COLO668 (cell line): ENCODE measurements around the gene ARHGAP24.

ENCODE experiments used
- DNase-seq: peaks from one replicate; lab custom pipeline; 2025; ENCODE audit not compliant: unreplicated experiment; lab: John Stamatoyannopoulos, UW

Gene ARHGAP24

DNA sequence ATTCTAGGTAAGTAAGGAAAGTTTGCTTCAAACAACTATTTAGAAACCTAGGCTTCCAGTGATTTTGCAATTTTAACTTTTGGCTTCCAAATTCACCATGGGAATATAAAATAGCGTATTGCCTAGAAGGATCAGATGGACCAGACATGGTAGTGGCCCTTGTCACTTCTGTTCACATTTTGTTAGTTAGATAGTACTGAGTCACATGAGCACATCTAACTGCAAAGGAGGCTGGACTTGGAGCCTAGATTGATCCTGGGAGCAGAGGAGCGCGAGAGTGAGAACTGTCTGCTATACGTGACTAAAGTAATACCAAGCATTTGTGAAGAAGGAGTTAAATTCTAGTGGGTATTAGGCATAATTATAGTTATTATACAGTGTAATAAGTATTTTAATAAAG is 102.4 kb downstream of the ARHGAP24 start:
- no peak for DNase-seq

DNA sequence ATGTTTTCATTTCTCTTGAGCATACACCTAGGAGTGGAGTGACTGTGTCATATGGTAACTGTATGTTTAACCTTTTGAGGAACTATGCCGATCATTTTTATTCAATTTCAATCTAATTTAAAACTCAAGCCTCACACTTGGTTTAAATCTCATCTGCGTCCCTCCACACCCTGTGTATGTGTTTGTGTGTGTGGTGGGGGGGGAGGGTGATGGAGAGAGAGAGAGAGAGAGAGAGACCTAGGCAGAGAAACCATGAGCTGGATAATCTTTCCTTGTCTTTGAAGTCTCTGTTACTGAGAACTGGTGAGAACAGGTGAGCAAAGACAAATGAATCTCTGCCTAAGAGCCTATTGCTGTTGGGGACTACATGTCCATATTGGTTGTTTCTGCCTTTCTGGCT is 105.0 kb downstream of the ARHGAP24 start:
- DNase-seq: no peak

DNA sequence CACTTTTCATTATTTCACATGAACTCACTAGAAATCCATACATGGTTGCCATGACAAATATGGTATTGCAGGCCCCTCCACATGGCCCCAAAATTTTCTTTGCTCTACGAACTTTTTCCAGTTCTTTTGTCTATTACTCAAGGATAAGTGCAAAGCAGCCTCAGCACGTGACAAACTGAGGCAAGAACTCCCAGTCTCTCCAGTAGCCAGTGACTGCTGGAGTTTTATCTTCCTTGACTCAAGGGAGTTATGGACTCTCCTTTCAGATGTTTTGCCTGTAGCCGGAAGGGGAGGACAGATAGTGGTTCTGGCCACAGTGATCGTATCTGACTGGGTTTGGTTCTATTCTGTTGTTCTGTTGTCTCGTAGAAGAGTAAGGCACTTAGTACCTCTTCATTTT is 105.5 kb downstream of the ARHGAP24 start:
- DNase-seq: no peak

DNA sequence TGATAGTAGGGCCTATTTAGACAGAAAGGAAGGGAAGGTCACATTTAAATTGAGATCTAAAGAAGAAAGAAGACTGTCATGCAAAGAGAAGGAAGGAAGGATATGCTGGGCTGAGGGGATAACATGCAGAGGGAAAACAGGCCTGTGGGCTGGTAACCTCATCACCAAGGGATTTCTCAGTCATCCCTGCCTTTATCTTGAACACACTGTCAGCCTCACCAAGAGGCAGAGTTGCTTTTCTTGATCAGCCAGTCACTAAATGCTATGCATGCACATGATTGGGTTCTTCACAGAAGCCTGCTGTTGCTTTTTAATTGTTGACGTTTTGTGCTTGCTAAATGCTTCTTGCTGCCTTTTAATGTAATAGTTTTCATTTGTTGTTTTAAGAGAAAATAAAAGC is 113.0 kb downstream of the ARHGAP24 start:
- no peak for DNase-seq

GRCh38 chr4:85591406-85592098 is 116.6 kb downstream of the ARHGAP24 start:
- no peak for DNase-seq

DNA sequence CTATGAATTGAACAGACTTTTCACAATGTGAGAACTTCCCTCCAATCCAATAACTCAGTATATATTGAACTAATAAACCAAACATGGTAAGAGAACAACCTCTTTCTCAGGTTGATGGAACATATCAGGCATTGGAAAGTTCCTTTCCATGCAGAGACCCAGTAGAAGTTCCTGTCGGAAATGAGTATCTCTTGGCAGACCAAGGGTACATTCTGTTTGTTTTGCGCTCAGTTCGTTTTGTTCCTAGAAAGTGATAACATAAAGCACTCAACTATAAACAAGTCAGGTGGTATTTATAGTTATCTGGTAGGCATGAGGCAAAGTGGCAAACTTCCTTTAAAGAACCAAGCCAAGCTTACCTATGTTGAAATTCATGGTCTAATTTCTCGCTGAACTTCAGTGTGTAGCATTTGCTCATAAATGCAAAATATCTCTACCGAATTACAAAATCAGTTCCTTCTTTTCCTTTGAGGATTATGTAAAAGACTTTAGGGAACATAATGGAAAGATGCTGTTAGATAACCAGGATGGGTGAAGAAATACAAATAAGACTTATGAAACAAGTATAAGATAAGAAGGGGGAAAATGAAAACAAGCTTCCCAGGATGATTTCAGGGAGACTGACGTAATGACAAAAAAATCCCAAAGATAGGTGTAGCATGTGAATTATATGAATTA is 120.3 kb downstream of the ARHGAP24 start:
- DNase-seq: no peak

DNA sequence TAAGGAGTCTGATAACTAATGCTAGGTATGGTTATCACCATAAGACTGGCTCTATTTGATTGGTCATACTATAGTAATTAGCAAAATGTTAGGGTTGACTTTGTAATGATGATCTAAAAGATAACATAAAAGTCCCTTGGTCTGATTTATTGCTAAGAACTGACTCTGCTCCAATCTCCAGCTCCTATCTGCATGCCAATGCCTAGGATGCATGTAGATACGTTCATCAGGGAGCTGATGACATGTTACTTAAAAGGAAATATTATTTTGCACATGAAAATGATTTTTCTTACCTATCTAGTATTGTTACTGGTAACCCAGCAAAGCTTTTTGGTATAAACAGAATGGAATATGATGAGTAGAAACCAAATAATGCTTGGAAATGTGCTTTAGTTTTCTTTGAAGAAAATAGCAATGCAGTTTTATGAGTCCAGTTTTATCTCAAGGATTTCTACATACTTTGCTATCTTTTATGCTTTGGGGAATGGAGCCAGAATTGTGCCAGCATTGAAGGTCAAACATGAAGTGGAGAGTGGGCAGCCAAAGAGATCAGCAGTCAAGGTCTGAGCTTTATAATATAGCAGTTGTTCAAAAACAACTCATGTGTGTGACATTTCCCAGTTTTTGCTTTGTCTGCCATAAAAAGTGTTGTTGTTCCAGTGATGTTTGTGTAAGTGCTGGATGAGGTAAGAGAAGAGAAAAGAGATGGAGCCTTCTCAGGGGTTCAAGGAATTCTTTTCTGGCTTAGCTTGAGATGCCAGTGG is 121.0 kb downstream of the ARHGAP24 start:
- no peak for DNase-seq

DNA sequence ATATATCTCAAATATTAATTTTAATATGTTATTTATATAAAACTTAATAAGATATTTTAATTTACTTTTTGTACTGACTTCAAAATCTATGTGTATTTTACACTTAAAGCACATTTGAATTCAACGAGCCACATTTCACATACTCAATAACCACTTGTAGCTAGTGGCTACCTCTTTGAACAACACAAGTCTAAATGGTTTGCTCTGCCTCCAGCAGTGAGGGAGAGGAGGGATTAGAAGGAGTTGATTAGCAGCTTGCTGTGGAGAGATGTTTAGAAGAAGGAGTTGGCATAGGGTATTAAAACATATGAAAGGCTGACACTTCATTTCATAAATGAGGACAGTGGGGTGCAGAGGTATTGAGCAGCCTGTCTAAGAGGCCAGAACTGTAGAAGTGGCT is 124.0 kb downstream of the ARHGAP24 start:
- no peak for DNase-seq

DNA sequence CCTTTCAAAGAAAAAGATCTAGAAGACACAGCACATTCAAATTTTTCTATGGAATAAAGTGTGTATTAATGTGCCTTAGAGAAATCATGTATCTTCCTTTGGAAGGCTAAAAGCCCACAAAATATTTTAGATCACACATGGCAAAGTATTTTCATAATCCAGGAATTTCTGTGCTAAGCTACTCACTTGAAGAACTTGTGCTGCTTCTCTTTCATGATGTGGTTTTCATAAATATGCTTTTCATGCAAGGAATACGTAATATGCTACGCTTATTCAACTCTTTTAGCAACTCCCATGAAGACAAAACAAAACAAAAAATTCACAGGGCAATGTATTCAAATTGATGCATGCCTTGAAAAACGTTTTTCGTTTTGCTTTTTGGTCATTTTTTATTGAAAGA is 125.6 kb downstream of the ARHGAP24 start:
- DNase-seq: no peak

DNA sequence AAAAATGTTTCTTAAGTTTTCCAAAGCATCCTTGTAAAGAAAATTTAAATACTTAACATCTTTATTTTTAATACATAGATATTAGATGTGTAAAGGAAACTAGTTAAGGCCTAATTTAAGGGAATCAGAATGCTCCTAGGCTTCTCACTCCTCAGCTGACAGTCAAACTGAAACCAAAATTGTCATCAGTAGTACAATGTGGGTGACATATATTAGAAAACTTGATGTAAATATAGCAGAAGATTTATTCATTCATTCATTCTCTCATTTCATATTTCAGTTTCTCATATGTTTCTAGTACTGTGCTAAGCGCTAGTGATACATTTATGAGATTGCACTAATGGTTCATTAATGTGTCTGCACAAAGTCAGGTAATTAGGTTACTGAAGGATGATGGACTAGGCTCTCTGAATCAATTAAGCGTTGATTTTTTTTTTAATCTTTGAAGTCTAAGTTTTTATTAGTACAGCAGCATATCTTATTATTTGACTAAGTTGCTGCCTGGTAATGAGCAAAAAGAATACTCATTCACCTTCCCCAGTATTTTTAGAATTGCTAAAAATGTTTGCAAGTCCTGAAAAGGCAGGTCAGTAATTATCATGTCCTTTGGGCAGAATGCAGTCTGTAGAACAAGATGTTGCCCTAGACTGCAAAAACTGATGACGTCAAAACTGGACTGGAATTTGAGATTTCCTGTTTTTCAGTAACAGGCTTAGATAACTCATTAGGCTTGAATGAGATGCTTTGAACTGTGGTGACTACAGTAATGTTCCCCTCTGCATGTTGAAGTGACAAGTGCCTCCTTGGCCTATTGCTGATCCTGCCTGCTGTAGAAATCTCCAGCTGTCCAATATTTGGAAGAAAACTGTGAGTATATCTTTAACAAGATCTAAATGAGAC is 128.7 kb downstream of the ARHGAP24 start:
- DNase-seq: no peak

GRCh38 chr4:85606505-85606904 is 131.6 kb downstream of the ARHGAP24 start:
- DNase-seq: no peak

DNA sequence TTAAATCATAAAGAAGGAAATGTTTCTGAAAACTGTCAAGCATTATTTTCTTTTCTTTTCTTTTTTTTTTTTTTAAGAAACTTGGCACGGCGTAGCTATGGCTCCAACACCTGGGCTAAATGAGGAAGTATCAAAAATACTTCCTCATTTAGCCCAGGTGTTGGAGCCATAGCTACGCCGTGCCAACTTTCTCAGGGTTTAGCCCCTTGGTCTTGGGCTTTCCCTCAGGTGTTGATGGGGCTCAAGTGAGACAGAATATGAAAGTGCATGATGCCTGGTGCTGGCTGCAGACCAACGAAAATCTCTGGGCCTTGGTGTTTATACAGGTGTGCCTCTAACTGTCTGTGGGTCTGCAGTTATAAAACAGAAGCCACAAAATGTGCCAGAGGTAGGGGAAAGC is 132.7 kb downstream of the ARHGAP24 start:
- DNase-seq: no peak

DNA sequence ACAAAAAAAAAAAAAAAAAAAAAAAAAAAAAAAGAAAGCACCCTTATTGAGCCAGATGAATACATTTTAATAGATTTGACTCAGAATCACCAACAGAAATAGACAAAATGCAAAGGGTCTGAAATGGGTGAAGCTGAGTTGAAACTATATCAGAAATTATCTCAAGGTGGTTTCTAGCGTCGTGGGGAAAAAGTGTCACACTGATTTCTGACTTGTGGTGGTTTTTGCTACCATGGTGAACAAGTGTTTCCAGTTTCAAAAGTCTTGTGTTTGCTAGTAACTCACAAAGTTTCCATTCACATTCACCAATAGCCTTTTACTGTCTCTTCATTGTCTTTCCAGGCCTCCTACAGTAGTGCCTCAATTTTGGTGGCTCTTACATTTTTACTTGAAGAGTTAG is 135.5 kb downstream of the ARHGAP24 start:
- DNase-seq: no peak

- DNase-seq: no peak
Observed at GRCh38 chr4:85611661-85612060, 136.7 kb downstream of the ARHGAP24 start.

- DNase-seq: no peak
Observed at GRCh38 chr4:85613901-85614300, 139.0 kb downstream of the ARHGAP24 start.

DNA sequence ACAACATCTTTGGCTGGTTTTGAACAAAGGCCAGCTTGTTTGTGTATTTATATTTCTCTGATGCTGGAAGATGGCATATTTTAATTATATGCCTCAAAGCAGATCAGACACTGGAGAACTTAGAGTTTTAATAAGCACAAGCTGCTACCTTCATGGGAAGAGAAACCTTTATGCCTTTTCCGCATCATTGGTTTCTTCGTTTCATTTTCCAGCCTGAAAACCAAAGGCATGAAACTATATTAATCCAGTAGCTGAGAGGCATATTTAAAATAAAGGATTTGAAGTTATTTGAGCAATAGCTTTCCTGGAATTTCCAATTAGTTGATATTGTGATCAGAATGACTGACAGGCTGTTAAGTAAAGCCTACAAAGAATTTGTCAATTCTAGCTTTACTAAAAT is 141.0 kb downstream of the ARHGAP24 start:
- no peak for DNase-seq

- DNase-seq: no peak
Observed at GRCh38 chr4:85617202-85617601, 142.3 kb downstream of the ARHGAP24 start.

GRCh38 chr4:85632981-85633380 is 158.0 kb downstream of the ARHGAP24 start:
- DNase-seq: no peak

- DNase-seq: no peak
Observed at GRCh38 chr4:85637778-85638177, 162.8 kb downstream of the ARHGAP24 start.

- DNase-seq: no peak
Observed at GRCh38 chr4:85639946-85640345, 165.0 kb downstream of the ARHGAP24 start.
